Suprapubic skin (tissue), 4 donors: ENCODE results near the gene ELP5. TPM values are rescaled to one million over a fixed set of nuclear protein-coding genes. Genes with fewer than 3 reads are reported as not detected.
"Not testable (repeated sequence)": the region's sequence is repeated elsewhere in the genome, so short reads cannot be mapped to it uniquely, and the experiment has no call there.

Experiments
- DNase-seq, 2 donors: peaks; one replicate each; pipeline ENCODE4 v3.0.0-alpha.2; 2019; ENCODE audit warnings: low spot score in 2 of 2
- H3K27ac ChIP-seq: fragments of 200-600 bp; sonication (generic); one replicate; pipeline ENCODE4 v1.5.1; 2019
- H3K27me3 ChIP-seq: fragments of 200-600 bp; sonication (generic); one replicate; pipeline ENCODE4 v1.5.1; 2019
- H3K36me3 ChIP-seq: fragments of 200-600 bp; sonication (generic); one replicate; pipeline ENCODE4 v1.5.1; 2019
- H3K4me1 ChIP-seq: fragments of 200-600 bp; sonication (generic); one replicate; pipeline ENCODE4 v1.5.1; 2019
- H3K4me3 ChIP-seq: fragments of 200-600 bp; sonication (generic); one replicate; pipeline ENCODE4 v1.5.1; 2019; ENCODE audit warnings: mild to moderate bottlenecking
- H3K9me3 ChIP-seq: fragments of 200-600 bp; sonication (generic); one replicate; pipeline ENCODE4 v1.5.1; 2019
- EP300 ChIP-seq: sonication (generic); formaldehyde crosslinking; IDR thresholded peaks from one replicate; pipeline ENCODE4 v1.6.1; 2017; ENCODE audit warnings: antibody characterized with exemption
- POLR2A ChIP-seq, 2 donors: fragments of 450-650 bp; IDR thresholded peaks; one replicate each; pipeline ENCODE4 v1.6.1; 2017; ENCODE audit warnings: antibody characterized with exemption in 2 of 2, mild to moderate bottlenecking in 2 of 2, moderate library complexity in 2 of 2
- POLR2AphosphoS5 ChIP-seq, 3 donors: sonication (generic); formaldehyde crosslinking; IDR thresholded peaks; one replicate each; pipeline ENCODE4 v1.6.1; 2017; ENCODE audit warnings: antibody characterized with exemption in 3 of 3
- WGBS: methylation state at CpG from one replicate; pipeline ENCODE4 v1.1.5; 2018; 5-methylcytosine and 5-hydroxymethylcytosine counted together
- total RNA-seq, 4 donors: library from RNA; depleted of rRNA; stranded (reverse); fragments of >200 nt; gene quantifications; one replicate each; pipeline ENCODE4 v1.1.0, GENCODE V29; 2016
- TF ChIP-seq, protein P1 (sequence below), 2 donors: fragments of 200-600 bp in 1 of 2; fragments of 450-650 bp in 1 of 2; sonication (generic) in 1 of 2; IDR thresholded peaks; one replicate each; pipeline ENCODE4 v1.5.1; 2016 to 2019; ENCODE audit warnings: antibody characterized with exemption in 2 of 2, mild to moderate bottlenecking in 1 of 2, moderate library complexity in 1 of 2

ELP5 gene
- total RNA-seq, 4 donors from 2014 or later, result 13.6 to 29.7 (median 20.3) TPM

- Histone ChIP-seq H3K27me3 (no peaks in the 10 kb centered on the region), H3K9me3 (no peaks in the 10 kb centered on the region), H3K4me1 (peaks cover 26% of the 10 kb centered on the region), H3K36me3 (peaks cover 44% of the 10 kb centered on the region), H3K27ac (peak overlapping the region; percentile 98), H3K4me3 (peak overlapping the region; percentile 97)
- TF ChIP-seq POLR2A (IDR thresholded peaks at IDR 0.05) (no peak), POLR2AphosphoS5 (IDR thresholded peaks at IDR 0.05) (no peak)
- 29% methylated on average over 2 of the region's 2 CpGs for WGBS
- no peak for DNase-seq
Measured at GRCh38 chr17:7243453-7243729, 8.6 kb upstream of the ELP5 start.

GRCh38 chr17:7243838-7244237 is 8.2 kb upstream of the ELP5 start:
- H3K4me1 ChIP-seq, result peaks cover 28% of the 10 kb centered on the region
- not testable (repeated sequence) for DNase-seq, H3K27me3 ChIP-seq, H3K9me3 ChIP-seq
- H3K36me3 ChIP-seq, result peaks cover 44% of the 10 kb centered on the region
- peak overlapping the region; percentile 98 for H3K27ac ChIP-seq
- peak overlapping the region; percentile 97 for H3K4me3 ChIP-seq
- WGBS, result 74% methylated on average over 10 of the region's 10 CpGs

DNA sequence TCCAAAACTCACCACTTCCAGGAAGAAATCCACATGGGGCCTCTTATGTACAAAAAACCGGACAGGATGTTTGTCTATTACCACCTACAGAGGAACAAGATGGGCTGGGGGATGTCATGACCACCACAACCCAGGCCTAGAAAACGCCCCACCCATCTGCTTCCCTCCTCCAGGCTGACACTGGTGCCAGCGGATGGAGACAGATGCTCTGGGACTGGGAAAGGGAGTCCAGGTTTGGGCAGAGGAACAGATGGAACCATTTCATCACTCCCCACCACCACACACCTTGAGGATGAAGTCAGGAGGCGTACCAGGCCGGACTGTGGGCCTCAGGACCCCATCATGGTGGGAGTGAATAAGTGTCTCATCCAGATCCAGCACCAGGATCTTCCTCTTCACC is 5.2 kb upstream of the ELP5 start:
- no peaks in the 10 kb centered on the region for H3K27me3 ChIP-seq
- H3K27ac ChIP-seq, result no peak overlapping the region
- WGBS, result 85% methylated on average over 5 of the region's 5 CpGs
- TF ChIP-seq, protein P1, sequence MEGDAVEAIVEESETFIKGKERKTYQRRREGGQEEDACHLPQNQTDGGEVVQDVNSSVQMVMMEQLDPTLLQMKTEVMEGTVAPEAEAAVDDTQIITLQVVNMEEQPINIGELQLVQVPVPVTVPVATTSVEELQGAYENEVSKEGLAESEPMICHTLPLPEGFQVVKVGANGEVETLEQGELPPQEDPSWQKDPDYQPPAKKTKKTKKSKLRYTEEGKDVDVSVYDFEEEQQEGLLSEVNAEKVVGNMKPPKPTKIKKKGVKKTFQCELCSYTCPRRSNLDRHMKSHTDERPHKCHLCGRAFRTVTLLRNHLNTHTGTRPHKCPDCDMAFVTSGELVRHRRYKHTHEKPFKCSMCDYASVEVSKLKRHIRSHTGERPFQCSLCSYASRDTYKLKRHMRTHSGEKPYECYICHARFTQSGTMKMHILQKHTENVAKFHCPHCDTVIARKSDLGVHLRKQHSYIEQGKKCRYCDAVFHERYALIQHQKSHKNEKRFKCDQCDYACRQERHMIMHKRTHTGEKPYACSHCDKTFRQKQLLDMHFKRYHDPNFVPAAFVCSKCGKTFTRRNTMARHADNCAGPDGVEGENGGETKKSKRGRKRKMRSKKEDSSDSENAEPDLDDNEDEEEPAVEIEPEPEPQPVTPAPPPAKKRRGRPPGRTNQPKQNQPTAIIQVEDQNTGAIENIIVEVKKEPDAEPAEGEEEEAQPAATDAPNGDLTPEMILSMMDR (IDR thresholded peaks at IDR 0.05), result no peak
- TF ChIP-seq POLR2AphosphoS5 (IDR thresholded peaks at IDR 0.05) (no peak), POLR2A (IDR thresholded peaks at IDR 0.05) (no peak), EP300 (no peak)
- DNase-seq, result no peak
- H3K4me1 ChIP-seq, result peaks cover 34% of the 10 kb centered on the region
- no peak overlapping the region for H3K4me3 ChIP-seq
- H3K36me3 ChIP-seq, result peaks cover 35% of the 10 kb centered on the region
- H3K9me3 ChIP-seq, result no peaks in the 10 kb centered on the region

GRCh38 chr17:7248796-7249195 is 3.2 kb upstream of the ELP5 start:
- Histone ChIP-seq H3K9me3 (no peaks in the 10 kb centered on the region), H3K36me3 (peaks cover 34% of the 10 kb centered on the region), H3K4me1 (peaks cover 37% of the 10 kb centered on the region), H3K27me3 (no peaks in the 10 kb centered on the region), H3K4me3 (no peak overlapping the region), H3K27ac (no peak overlapping the region)
- no peak for DNase-seq
- 73% methylated on average over 4 of the region's 4 CpGs for WGBS
- TF ChIP-seq, protein P1 (IDR thresholded peaks at IDR 0.05), result no peak
- TF ChIP-seq POLR2AphosphoS5 (IDR thresholded peaks at IDR 0.05) (no peak), POLR2A (IDR thresholded peaks at IDR 0.05) (no peak), EP300 (no peak)

- 72% methylated on average over 6 of the region's 6 CpGs for WGBS
- Histone ChIP-seq H3K36me3 (peaks cover 32% of the 10 kb centered on the region), H3K4me3 (no peak overlapping the region), H3K27ac (no peak overlapping the region), H3K9me3 (no peaks in the 10 kb centered on the region), H3K4me1 (peaks cover 37% of the 10 kb centered on the region), H3K27me3 (no peaks in the 10 kb centered on the region)
- TF ChIP-seq EP300 (no peak), POLR2A (IDR thresholded peaks at IDR 0.05) (no peak), POLR2AphosphoS5 (IDR thresholded peaks at IDR 0.05) (no peak)
- TF ChIP-seq, protein P1 (IDR thresholded peaks at IDR 0.05), result no peak
- DNase-seq, result no peak
Measured at GRCh38 chr17:7249214-7249613, 2.8 kb upstream of the ELP5 start.

- no peak for TF ChIP-seq EP300
- no peak for TF ChIP-seq POLR2AphosphoS5 (IDR thresholded peaks at IDR 0.05)
- TF ChIP-seq POLR2A (IDR thresholded peaks at IDR 0.05), result no peak
- TF ChIP-seq, protein P1 (IDR thresholded peaks at IDR 0.05), result no peak
- Histone ChIP-seq H3K9me3 (no peaks in the 10 kb centered on the region), H3K27ac (no peak overlapping the region), H3K27me3 (no peaks in the 10 kb centered on the region), H3K4me3 (peak overlapping the region; percentile 88), H3K4me1 (peaks cover 37% of the 10 kb centered on the region), H3K36me3 (peaks cover 32% of the 10 kb centered on the region)
- 88% methylated on average over 7 of the region's 7 CpGs for WGBS
- no peak for DNase-seq
Measured at GRCh38 chr17:7249830-7250229, 2.2 kb upstream of the ELP5 start.
